LNCAP (cell line): ENCODE data around the gene ZBTB16.

ENCODE experiments used
- CTCF ChIP-seq: fragments of 450-650 bp; IDR thresholded peaks from 2 replicates; pipeline ENCODE4 v1.5.1; 2017; ENCODE audit warnings: mild to moderate bottlenecking

Gene ZBTB16

GRCh38 chr11:114298710-114299109 lies 239.2 kb downstream of the ZBTB16 start:
- no peak for TF ChIP-seq CTCF
